HTR-8/SVneo (cell line): ENCODE measurements around the gene TRPM5.
A peak's percentile ranks its signal among the peaks of the same experiment; 100 is the strongest.
"Not testable (repeated sequence)": the region's sequence is repeated elsewhere in the genome, so short reads cannot be mapped to it uniquely, and the experiment has no call there.

Experiments used
- DNase-seq: peaks from one replicate; pipeline ENCODE4 v3.0.0; 2011; ENCODE audit warnings: low spot score, mixed read lengths; ENCODE audit not compliant: insufficient read length
- FAIRE-seq: peaks from 2 replicates; lab custom pipeline; 2011; peaks lifted over from hg19 to GRCh38; lab: Jason Lieb, UNC

The TRPM5 gene, protein sequence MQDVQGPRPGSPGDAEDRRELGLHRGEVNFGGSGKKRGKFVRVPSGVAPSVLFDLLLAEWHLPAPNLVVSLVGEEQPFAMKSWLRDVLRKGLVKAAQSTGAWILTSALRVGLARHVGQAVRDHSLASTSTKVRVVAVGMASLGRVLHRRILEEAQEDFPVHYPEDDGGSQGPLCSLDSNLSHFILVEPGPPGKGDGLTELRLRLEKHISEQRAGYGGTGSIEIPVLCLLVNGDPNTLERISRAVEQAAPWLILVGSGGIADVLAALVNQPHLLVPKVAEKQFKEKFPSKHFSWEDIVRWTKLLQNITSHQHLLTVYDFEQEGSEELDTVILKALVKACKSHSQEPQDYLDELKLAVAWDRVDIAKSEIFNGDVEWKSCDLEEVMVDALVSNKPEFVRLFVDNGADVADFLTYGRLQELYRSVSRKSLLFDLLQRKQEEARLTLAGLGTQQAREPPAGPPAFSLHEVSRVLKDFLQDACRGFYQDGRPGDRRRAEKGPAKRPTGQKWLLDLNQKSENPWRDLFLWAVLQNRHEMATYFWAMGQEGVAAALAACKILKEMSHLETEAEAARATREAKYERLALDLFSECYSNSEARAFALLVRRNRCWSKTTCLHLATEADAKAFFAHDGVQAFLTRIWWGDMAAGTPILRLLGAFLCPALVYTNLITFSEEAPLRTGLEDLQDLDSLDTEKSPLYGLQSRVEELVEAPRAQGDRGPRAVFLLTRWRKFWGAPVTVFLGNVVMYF (N-terminal part only)

DNA sequence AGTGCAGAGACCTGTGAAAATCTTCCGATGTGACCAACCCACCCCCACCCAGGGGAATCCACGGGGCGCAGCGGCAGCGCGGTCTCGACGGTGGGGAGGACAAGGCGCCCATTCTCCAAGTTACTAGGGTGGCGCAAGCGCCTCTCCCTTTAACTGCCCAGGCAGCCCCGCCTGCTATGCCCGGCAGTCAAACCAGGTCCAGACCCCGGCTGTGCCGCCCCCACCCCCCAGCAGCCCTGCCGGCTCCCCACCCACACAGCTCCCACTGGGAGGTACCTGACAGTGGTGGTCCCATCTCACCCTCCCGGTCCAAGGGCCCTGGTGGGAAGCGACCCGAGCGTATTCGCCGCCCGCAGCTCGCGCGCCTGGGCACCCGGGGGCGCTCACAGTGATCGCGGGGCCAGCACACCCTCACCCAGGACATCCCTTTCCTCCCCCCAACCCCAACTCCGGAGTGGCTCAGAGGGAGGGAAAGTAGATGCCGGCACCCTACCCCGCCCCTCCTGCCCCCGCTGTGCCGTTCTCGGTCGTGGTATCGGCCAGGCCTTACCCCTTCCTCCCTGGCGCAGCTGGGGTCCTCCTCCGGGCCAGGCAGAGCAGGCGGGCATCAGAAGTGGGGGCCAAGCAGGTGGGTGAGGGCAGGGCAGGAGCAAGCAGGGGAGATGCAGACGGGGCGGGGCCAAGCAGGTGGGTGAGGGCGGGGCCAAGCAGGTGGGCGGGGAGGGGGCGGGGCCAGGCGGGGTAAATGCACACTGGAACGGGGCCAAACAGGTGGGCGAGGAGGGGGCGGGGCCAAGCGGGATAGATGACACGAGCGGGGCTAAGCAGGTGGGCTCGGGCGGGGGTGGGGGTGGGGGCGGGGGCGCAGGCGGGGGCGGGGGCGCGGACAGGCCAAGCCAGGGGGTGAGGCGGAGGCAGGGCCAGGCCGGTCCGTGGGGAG, at the start of gene TRPM5:
TRPM5 (minus strand) TSS at position 634 of the 940 bp plus-strand sequence. CDS start 21,478 bp downstream, outside the sequence.
- FAIRE-seq (no peak), DNase-seq (no peak)

DNA sequence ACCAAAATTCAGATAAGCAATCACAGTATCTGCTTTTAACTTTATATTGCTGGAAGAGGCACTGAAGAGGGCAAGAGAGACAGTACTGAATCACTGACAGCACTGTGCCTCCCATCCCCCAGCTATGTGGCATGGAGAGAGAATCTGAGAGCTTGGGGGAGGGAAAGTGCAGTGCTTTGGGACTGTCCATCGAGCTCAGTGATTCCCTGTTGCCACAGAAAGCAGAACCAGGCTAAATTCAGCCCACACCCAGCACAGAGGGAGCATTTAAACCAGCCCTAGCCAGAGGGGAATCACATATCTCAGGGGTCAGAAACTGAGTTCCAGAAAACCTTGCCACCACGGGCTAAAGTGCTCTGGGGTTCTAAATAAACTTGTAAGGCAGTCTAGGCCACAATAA, 44.8 kb upstream of the TRPM5 start:
- DNase-seq, result no peak
- FAIRE-seq, result no peak

DNA sequence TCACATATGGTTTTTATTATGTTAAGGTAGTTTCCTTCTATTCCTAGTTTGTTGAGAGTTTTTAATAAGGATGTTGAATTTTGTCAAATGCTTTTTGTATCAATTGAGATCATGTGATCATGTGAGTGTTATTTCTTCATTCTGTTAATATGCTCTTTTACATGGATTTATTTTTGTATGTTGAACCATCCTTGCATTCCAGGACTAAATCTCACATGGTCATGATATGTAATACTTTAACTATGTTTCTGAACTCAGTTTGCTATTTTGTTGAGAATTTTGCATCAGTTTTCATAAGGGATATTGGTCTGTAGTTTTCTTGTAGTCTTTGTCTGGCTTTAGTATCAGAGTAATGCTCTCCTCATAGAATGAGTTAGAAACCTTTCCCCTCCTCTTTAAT, 43.7 kb upstream of the TRPM5 start:
- no peak for DNase-seq
- no peak for FAIRE-seq

DNA sequence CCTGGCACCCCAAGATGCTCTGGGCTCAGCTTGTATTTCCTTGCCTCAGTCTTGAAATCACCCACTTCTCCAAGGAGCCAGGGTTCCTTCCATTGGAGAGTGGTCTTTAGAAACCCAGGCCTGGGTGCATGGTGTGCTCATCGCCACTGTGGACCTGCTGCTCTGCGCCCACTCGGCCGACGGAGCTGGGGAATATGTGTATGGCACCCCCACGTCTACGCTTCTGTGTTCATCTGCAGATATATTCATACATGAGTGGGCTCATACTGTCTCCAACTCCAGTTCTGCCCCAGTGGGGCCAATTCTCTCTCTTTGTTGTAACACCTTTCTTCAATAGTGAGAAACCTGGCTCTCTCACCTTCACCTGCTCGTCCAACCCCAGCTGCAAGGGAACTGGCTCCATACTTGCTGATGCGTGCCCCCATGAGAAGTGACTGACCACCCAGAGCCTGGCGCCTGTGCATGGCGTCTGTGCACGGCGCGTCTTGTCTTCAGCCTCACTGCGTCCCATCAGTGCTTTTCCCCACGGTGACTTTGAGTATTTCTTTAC, 40.3 kb upstream of the TRPM5 start:
- no peak for FAIRE-seq
- DNase-seq, result no peak

DNA sequence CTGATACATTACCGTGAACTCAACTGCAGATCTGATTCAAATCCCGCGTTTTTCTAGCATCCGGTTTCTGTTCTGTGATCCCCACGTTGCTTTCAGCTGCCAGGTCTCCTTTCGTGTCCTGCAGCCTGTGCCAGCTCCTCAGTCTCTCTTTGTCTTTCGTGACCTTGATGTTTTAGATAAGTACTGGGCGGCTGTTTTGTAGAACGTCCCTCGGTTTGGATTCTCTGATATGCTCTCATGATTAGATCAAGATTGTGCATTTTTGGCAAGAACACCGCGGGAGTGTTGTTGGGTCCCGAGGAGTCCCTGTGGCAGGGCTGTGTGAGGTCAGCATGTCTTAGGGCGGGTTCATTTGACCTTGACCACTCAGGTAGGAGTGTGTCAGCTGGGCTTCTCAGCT, 39.1 kb upstream of the TRPM5 start:
- no peak for FAIRE-seq
- no peak for DNase-seq

DNA sequence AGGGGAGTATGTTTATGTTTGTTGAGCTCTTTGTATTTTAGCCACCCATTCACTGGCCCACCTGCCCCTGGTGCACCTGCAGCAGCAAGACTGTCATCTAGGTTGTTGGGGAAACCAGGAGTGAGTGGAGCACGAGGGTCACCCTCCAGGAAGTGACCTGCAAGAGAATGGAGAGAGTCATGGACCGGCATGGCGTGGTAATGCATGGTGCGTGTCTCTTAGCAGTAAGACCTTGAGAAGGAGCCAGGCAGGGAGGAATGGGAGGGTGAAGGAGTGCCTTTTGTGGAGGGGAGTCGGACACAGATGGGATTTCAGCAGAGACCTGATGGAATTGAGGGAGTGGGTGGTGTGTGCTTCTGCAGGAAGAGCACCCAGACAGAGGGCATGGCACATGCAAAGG, 38.4 kb upstream of the TRPM5 start:
- FAIRE-seq (no peak), DNase-seq (no peak)

DNA sequence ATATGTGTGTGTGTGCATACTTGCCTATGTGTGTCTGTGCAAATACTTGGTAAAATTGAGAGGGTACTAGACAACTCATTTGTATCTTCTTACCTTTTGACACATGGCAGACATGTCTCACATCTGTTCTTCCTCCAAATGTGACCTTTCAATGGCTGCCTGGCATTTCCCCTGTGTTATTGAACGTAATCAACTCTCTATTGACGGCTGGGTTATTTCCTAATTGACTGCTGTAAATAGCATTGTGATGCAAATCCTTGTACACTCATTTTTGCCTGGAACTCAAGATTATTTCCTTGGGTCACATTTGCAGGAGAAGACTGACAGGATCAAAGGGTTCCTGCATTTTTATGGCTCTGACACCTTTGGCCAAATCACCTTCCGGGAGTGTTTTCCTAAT, 37.9 kb upstream of the TRPM5 start:
- DNase-seq (no peak), FAIRE-seq (peak; percentile 52)

DNA sequence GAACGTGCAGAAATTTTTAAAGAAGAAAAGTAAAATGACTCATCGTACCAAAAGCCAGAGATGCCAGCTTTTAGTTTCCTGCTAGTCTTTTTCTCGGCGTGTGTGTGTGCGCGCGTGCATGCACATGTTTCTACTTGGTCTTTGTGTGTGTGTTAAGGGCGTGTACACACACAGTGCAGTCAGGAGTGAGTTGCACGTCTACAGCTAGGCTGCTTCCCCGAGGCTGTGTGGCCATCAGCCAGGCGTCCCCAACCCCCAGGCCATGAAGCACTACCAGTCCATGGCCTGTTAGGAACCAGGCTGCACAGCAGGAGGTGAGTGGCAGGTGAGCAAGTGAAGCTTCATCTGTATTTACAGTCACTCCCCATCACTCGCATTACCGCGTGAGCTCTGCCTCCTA, 36.9 kb upstream of the TRPM5 start:
- DNase-seq (no peak), FAIRE-seq (peak; percentile 28)

DNA sequence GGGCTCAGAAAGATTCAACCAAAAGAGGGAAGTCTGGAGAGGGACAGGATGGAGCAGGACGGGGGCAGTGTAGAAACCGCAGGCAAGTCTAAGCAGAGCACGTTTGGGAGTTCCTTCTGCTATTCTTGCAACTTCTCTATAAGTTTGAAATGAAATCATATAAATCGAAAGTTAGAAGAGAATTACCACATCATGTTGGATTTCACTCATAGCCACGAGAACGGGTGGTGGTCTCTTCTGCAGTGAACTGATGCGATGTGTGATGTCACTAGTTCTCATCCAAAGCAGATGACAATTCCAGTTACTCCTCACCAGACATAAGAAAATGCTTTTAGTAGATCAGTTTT, 36.5 kb upstream of the TRPM5 start:
- DNase-seq (no peak), FAIRE-seq (no peak)

DNA sequence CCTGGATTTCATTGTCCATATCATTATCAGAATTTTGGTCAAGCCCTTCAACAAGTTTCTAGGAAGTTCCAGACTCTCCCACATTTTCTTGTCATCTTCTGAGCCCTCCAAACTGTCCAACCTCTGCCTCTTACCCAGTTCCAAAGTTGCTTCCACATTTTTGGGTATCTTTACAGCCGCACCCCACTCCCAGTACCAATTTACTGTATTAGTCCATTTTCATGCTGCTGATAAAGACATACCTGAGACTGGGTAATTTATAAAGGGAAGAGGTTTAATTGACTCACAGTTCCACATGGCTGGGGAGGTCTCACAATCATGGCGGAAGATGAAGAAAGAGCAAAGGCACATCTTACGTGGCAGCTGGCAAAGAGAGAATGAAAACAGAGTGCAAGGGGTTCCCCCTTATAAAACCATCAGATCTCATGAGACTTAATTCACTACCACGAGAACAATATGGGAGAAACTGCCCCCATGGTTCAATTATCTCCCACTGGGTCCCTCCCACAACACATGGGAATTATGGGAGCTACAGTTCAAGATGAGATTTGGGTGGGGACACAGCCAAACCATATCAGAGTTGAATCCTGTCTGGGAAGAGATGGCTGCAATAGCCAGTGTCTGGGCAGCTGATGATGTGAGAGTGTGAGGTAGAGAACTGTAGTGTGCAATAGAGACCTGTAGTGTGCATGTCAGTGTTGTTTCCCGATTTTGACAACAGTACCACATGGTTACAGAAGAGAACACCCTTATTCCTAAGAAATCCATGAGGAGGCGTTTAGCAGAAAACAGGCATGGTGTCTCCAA, 36.0 kb upstream of the TRPM5 start:
- FAIRE-seq, DNase-seq: not testable (repeated sequence)

DNA sequence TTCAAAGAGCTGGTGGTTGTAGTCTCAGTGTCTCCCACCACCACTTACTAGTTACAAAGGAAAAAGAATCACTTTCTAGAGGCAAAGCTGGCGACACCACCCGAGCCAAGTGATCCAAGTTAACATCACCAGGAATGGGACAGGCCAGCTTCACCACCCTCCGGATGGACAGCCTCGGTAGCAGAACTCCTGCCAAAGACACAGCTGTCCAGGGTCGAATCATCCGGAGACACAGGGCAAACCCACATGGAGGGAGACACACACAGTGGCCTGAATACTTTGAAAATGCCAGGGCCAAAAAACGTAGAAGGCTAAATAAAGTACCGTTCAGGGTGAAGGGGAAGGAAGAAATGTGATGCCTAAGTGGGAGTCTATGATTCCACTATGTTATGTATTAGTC, 33.6 kb upstream of the TRPM5 start:
- DNase-seq, result no peak
- FAIRE-seq, result no peak

DNA sequence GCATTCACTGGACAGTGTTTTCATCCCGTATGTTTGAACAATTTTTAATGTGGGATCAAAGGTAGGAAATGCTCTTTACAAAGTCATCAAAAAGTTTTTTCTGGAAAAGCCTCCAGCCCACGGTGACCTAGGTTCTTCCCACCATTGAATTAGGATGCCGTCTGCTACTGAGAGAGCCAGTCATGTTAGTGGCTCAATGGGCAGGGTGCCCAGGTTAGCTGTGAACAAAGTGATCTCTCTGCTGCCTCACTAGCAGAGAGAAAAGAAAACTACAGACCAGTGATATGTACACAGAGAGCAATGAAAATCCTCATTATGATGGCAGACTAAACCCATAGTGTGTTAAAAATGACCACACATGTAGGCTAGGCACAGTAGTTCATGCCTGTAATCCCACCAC, 32.9 kb upstream of the TRPM5 start:
- DNase-seq (no peak), FAIRE-seq (no peak)

DNA sequence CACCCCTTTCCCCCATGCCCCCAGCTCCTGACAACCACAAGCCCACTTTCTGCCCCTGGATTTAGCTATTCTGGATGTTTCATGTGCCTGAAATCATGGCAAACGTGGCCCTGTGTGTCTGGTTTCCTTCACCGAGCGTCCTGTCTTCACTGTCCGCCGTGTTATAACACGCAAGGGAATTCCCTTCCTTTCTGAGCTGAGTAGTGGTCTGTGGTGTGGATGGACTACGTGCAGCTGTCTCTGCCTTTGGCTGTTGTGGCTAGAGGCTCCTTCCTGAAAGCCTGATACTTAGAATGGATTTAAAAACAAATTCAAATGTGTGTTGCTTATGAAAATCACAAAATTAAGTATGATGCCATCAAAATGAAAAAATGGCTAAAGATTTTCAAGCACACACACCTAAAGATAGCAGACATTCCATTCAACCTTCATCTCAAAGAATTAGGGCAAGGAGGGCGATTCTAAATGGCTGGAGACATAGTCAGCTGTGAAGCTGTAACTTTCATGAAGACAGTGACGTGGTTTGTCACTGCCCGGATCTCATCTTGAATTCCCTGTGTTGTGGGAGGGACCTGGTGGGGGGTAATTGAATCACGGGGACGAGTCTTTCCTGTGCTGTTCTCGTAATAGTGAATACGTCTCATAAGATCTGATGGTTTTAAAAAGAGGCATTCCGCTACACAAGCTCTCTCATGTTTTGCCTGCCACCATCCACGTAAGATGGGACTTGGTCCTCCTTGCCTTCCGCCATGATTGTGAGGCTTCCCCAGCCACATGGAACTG, 31.0 kb upstream of the TRPM5 start:
- FAIRE-seq (no peak), DNase-seq (no peak)

DNA sequence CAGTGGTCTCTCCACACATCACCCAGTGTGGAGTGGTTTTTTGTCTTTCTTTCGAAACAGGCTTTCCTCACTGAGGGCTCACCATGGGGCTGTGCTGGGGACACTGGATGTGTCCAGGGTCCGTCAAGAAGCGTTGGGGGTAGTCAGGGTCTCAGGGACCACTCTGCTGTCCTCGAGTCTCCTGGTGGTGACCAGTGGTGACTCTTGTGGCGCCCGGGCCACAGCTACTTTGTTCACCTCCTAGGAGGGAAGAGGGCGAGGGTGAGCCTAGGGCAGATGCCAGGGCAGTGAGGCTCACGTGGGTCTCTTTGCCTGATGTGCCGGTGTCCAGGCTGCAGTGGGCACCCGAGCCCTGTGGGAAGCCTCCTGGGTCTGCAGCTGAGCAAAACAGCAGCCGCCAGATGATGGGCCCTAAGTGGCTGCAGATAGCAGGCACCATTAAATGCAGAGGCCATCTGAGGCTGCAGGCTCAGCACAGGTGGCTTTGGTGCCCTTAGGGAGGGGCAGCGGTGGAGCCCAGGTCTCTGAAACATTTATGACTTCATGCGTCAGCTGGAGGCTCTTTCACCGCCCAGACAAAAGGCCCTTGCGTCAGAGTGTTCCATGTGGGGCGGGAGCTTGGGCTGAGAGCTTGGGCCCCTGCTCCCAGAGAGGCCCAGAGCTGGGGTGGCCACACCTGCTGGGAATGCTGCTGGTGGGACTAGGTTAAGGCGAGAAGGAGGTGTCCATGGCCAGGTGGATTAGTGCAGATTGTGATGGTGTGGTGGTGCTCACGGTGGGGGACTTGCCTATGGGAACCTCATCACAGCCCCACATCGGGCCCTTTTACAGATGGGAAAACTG, 30.0 kb upstream of the TRPM5 start:
- FAIRE-seq (no peak), DNase-seq (no peak)

DNA sequence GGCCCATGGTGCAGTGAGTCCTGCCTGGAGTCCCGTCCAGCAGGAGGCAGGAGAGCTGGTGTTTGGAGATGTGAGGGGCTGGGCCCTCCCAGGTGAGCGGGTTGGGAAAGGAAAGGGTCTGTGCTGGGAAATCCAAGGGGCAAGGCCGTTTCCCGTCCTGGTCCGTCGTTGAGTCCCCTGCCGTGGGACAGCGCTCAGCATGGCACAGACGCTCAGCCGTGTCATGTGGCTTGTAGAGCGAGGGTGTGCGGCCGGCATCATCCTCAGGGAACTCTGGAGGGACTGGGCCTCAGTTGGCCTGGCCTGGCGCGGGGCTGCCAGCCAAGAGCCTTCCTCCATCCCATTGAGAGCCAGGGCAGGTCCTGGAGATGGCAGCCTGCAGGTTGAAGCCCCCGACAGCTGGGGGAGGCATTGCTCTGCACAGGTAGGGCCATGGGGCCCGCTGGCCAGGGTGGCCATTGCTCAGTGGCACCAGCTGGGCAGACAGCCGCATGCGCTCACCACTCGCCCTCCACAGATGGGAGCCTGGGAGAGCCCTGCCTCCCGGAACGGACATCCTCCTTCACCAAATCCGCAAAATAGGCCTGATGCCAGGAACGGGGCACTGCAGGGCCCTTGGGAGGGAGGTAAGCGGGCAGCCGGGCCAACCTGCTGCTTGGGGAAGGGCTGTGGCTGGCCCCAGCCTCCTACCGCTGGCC, 29.2 kb upstream of the TRPM5 start:
- no peak for DNase-seq

DNA sequence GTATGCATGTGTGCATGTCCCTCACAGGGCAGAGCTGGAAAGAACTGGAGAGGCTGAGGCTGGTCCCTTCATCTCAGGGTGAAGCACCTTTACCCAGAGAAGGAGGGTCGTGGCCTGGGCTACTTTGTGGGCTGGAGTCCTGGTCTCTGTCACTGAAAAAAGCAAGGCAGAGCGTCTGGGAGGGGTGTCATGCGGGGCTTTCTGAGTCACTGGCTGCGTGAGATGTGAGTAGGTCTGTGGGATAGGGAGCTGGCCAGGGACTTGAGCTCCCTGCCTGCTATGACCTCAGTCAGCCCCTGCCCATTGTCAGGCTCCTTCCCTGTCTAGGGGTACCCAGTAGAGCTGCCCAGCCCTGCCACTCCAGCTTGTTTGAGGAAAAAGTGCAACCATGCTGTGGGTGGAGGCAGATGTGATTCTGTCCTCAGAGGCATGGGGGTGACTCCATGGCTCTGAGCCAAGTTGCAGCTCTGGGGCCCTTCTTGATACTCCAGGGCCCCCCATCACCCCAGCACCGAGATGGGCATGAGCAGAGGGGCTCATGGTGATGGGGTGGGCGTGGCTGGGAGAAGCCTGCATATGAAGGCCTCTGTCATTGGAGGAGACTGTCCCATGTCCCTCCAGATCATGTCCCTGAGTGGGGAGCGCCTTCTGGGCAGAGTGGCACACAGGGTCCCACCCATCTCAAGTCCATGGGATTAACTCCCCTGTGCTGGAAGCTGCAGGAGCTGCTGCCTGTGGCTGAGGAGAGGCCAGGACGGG, 28.3 kb upstream of the TRPM5 start:
- DNase-seq (no peak), FAIRE-seq (no peak)

More for the DNA sequence above, 29.2 kb upstream of the TRPM5 start:
- no peak for FAIRE-seq

DNA sequence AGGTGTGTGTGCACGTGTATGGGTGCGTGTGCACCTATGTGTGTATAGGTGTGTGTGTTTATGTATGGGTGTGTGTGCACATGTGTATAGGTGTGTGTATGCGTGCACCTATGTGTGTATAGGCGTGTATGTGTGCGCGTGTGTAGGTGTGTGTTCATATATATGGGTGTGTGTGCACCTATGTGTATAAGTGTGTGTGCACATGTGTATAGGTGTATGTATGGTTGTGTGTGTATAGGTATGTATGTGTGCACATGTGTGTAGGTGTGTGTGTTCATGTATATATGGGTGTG, 27.4 kb upstream of the TRPM5 start:
- peak; percentile 97 for FAIRE-seq
- DNase-seq, result no peak
